ENCODE measurements around the gene HOXC12.

- TF ChIP-seq CTCF (IDR thresholded peaks at IDR 0.05; ENCODE audit: low read depth, low read length): no peak
- no peak for TF ChIP-seq EZH2phosphoT487 (IDR thresholded peaks at IDR 0.05; ENCODE audit: low read depth)
These were observed 40.3 kb downstream of the HOXC12 start for GRCh38 chr12:53995002-53995377.

All from OCI-LY3 (cell line).